Brain microvascular endothelial cell (primary cell): ENCODE data around the gene DLL4.
A peak's percentile ranks its signal among the peaks of the same experiment; 100 is the strongest.

Source experiments
- DNase-seq: peaks from one replicate; pipeline ENCODE4 v3.0.0-alpha.2; 2020
- H3K27ac ChIP-seq: fragments of 250-450 bp; sonication (Bioruptor Pico); 2 replicates; pipeline ENCODE4 v1.5.1; 2020; ENCODE audit warnings: mild to moderate bottlenecking, moderate library complexity
- H3K27me3 ChIP-seq: fragments of 250-450 bp; sonication (Bioruptor Pico); replicated peaks from 2 replicates; pipeline ENCODE4 v1.5.1; 2020; ENCODE audit warnings: mild to moderate bottlenecking
- H3K36me3 ChIP-seq: fragments of 250-450 bp; sonication (Bioruptor Pico); replicated peaks from 2 replicates; pipeline ENCODE4 v1.5.1; 2020; ENCODE audit warnings: mild to moderate bottlenecking
- H3K4me3 ChIP-seq: 2 replicates; pipeline ENCODE4 v1.5.1; 2011; ENCODE audit warnings: low read depth, mild to moderate bottlenecking, control low read depth, low read length, moderate library complexity
- in situ Hi-C: cut with HindIII; loops from 2 replicates; pipeline ENCODE4 v1.10.0; 2017; ENCODE audit warnings: low sequenced_read_pairs, low pct_ligation_motif_present
- TF ChIP-seq, protein P1 (sequence below): IDR thresholded peaks from 2 replicates; pipeline ENCODE4 v1.5.1; 2011; ENCODE audit warnings: low read depth, mild to moderate bottlenecking, moderate library complexity, low read length, control low read depth, inconsistent platforms; ENCODE audit errors: missing control alignments

DLL4 gene

DNA sequence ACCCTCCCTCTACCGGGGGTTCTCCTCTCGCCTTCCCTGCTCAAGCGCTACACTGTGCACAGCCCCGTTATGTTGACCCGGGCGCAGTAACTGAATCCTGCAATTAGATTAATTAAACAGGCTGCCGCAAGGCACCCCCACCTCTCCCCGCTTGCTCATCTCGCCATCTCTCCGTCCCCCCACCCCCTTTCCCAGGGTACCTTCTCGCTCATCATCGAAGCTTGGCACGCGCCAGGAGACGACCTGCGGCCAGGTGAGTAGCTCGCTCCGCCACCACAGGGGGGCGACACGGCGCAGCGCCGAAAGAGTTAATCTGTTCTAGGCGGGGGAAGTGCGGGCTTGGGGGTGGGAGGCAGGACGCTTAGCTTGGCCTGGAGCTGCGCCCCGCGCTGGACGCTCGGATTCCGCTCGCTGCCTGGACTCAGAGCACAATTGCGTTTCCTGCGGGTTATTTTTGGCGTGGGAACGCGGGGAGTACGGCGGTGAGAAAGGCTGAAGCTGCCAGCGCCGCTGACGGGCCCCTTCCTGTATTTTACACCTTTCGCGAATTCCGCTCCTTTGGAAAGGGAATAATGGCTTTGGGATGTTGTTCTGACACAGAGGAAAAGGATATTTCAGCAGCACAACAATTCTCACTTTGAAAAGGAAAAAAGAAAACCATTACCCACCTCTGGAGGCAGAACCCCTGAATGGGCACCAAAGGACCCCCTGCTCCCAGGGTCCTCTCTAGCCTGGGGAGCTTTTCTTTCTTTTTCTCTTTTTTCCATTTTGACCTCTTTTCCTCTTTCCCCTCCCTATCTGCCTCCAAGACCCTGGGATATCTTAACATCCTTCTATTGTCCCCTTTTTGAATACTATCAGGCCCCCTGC lies 1.5 kb downstream of the DLL4 start:
- H3K27me3 ChIP-seq: peaks cover 36% of the 10 kb centered on the region
- in situ Hi-C loops: no loop called here
- DNase-seq: no peak

DNA sequence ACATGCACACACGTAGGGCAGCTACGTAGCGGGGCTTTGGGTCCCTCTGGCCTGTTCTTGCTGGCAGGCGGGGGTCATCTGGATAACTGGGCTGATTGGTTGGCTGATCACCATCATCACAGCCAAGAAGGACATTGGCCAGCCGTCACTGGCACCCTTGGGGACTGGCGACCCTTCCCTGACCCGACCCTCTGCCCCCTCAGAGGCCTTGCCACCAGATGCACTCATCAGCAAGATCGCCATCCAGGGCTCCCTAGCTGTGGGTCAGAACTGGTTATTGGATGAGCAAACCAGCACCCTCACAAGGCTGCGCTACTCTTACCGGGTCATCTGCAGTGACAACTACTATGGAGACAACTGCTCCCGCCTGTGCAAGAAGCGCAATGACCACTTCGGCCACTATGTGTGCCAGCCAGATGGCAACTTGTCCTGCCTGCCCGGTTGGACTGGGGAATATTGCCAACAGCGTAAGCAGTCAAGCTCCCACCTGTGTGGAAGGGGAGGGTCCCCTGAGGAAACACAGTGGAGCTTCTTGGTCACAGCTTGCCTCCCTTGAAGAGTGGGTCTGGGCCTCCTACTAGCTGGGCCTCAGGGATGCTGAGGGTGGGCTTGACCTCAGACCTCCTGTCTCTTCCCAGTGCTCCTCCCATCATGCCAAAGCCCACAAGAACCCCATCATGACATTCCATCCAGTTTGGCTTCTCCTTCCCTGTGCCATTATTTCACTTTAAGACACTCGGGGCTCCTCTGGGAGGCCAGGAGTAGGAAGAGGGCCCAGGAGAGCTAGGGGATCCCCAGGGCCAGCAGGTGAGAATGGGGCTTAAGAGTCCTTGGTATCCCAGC lies 2.4 kb downstream of the DLL4 start:
- H3K27me3 ChIP-seq: peaks cover 28% of the 10 kb centered on the region
- no peaks in the 10 kb centered on the region for H3K36me3 ChIP-seq
- no peak for DNase-seq
- TF ChIP-seq, protein P1, sequence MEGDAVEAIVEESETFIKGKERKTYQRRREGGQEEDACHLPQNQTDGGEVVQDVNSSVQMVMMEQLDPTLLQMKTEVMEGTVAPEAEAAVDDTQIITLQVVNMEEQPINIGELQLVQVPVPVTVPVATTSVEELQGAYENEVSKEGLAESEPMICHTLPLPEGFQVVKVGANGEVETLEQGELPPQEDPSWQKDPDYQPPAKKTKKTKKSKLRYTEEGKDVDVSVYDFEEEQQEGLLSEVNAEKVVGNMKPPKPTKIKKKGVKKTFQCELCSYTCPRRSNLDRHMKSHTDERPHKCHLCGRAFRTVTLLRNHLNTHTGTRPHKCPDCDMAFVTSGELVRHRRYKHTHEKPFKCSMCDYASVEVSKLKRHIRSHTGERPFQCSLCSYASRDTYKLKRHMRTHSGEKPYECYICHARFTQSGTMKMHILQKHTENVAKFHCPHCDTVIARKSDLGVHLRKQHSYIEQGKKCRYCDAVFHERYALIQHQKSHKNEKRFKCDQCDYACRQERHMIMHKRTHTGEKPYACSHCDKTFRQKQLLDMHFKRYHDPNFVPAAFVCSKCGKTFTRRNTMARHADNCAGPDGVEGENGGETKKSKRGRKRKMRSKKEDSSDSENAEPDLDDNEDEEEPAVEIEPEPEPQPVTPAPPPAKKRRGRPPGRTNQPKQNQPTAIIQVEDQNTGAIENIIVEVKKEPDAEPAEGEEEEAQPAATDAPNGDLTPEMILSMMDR: no peak
- no peak overlapping the region for H3K4me3 ChIP-seq
- H3K27ac ChIP-seq: no peak overlapping the region
- in situ Hi-C loops: no loop called here

More for the DNA sequence above, 1.5 kb downstream of the DLL4 start:
- Histone ChIP-seq H3K27ac (no peak overlapping the region), H3K36me3 (no peaks in the 10 kb centered on the region), H3K4me3 (peak overlapping the region; percentile 39)
- TF ChIP-seq, protein P1: peak; percentile 73

DNA sequence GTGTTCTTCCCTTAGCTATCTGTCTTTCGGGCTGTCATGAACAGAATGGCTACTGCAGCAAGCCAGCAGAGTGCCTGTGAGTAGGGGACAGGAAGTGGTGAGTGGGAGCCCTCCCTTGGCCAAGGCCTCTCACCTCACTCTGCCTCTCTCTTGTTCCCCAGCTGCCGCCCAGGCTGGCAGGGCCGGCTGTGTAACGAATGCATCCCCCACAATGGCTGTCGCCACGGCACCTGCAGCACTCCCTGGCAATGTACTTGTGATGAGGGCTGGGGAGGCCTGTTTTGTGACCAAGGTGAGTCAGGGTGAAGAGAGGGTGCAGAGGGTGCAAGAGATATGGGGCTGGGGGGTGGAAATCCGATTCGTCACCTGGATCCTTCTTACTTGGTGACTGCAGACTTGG lies 3.0 kb downstream of the DLL4 start:
- Histone ChIP-seq H3K36me3 (no peaks in the 10 kb centered on the region), H3K27me3 (peaks cover 21% of the 10 kb centered on the region), H3K27ac (no peak overlapping the region), H3K4me3 (no peak overlapping the region)
- TF ChIP-seq, protein P1: no peak
- no peak for DNase-seq
- in situ Hi-C loops: no loop called here

DNA sequence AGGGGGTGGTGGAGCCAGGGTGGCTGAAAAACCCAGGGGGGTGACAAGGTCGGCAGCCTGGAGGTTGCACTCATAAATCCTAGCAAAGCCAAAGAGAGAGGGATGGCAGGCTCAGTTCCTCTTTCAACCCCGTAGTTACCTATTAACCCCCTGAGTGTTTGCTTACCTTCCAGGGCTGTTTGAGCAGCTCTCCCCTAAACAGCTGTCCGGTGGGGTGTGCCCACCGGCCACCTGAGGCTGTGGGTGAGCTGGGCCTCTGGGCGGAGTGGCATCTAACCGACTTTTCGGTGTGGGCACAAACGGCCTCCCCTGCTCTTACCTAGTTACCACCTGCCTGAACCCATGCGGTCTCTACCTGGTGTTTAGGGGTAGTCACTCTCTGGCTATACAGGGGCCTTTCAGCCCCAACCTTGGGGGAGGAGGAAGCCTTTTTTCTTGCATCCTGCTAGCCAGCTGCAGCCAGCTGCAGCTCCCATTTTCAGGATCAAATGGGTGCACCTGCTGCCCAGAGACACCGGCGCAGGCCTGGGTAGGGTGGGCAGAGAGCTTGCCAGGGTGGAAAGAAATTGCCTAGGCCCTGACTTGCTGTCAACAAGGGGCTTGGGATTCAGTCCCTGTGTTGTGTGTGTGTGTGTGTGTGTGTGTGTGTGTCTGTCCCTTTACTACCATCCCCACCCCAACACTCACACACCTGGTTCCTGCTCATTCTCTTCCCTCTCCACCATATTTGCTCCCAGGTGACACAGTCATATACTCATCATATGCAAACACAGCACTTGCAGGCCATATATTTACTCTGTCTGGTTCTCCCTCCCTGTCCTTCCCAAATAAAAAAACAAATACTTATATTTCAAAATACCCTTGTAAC lies 3.7 kb downstream of the DLL4 start:
- Histone ChIP-seq H3K4me3 (no peak overlapping the region), H3K36me3 (no peaks in the 10 kb centered on the region), H3K27ac (no peak overlapping the region), H3K27me3 (peaks cover 16% of the 10 kb centered on the region)
- in situ Hi-C loops: no loop called here
- DNase-seq: no peak
- TF ChIP-seq, protein P1: no peak

DNA sequence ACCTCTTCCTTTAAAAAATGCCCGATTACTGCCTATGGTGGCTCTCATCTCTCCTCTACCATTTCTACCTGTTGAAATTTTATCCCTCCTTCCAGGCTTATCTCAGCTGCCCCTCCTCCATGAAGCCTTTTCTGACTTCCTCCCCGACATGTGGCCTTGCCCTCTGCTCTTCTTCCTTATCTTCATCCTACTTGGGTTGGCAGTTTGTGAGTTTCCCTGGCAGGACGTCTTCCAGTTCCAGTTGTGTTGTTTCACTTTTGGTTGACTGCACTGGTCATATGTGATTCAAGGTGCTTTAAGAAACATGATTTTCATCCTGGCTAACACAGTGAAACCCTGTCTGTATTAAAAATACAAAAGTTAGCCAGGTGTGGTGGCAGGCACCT lies 4.4 kb downstream of the DLL4 start:
- no peaks in the 10 kb centered on the region for H3K36me3 ChIP-seq
- no peak overlapping the region for H3K4me3 ChIP-seq
- TF ChIP-seq, protein P1: no peak
- in situ Hi-C loops: no loop called here
- DNase-seq: no peak
- H3K27ac ChIP-seq: no peak overlapping the region
- H3K27me3 ChIP-seq: peaks cover 12% of the 10 kb centered on the region
